NCI-H2107 treated with DMSO at 0.1 percent for 48 hours (cell line): ENCODE measurements around the gene TMEM252.

Source experiments
- DNase-seq: peaks from one replicate; lab custom pipeline; 2025; ENCODE audit not compliant: unreplicated experiment; lab: John Stamatoyannopoulos, UW

TMEM252 gene

DNA sequence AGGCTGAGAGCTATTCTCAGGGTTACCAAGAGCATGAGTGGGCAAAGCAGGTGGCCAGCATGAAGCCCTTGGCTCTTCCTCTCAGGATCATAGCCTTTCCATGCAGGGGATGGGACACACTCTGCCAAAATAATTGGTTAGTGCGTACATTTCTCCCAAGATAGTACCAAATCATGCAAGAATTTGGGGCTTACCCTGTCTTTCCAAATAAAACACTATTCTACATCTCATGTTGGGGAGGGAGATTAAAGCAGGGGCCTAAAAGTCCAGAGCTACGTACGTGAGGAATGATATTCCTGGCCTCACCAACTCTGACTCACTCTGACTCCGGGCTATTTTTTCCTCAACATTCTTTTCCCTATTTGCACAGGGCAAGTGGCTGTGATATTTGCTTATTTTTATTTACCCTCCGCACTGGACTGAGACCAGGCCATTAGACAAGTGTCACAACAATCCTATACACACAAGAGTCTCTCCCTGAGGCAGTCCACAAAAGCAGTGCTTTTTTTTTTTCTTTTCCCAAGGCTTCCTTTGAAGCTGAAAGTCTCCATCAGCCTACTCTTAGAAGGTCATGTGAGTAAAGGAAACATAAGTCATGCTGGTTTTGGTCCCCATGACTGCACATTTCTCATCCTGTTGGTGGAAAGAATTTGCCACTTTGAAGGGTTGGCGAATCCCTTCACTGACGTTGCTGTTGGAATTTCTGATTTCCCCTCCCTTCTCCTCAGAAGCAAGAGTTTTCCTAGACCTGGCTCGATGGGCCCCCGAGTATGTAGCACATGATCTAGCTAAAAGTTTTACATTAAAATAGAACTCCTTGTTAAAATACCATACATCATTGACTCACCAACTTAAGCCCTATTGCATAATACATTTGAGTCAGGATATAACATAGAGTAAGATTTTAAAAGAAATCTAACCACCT, 40.0 kb downstream of the TMEM252 start:
- no peak for DNase-seq

DNA sequence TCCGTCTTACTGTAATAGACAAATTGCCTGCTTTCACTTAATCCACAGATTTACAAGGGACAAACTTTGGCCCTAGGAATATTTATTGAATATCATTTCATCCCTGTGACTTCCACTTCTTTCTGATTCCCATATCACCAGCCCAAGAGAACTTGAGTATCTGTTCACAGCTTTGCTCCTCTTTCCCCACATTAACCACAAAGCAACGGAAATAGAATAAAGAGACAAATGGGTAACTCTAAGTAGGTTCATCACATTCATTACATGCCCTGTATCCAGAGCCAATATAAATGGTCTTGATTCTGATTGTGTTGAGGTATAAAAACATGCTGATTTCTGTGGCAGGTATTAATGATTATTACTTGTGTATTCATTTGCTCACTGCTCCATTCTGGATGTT, 41.9 kb downstream of the TMEM252 start:
- no peak for DNase-seq

DNA sequence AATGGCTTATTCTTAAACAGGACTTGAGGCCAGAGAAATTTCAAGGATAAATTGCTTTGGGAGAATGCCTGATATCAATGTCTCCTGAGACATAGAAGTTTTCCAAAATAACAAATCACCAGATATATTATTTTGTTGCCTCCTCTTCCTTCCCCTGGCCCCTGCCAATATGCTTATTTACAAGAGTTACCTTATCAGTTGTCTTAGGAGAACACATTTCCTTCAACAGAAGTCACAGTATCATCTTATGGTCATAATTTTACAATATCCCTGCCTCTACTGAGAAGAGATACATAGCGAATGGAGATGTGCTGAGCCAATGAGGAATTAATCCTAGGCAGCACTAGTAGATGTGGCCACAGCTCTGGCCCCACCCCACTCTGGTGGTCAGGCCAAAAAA, 43.1 kb downstream of the TMEM252 start:
- DNase-seq = no peak

GRCh38 chr9:68496356-68496755, 44.3 kb downstream of the TMEM252 start:
- no peak for DNase-seq

DNA sequence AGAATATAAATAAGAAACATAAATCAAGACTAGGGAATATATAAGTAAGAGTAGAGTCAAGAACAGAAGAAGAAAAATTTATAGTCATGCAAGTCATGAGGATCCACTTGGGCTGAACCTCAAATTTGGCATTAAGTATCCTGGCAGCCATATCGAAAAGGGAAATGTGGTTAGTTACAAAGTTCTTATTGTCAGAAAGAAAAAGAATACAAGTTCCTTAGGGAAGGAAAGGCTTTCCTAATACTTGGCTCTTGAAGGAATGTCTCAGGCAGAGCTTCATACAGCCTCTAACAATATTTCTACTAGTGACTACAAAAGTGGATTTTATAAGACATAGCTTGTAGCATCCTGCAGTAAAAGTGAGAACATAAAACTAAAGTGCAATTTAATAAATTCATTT, 45.4 kb downstream of the TMEM252 start:
- DNase-seq = no peak

- DNase-seq = no peak
Observed at GRCh38 chr9:68493958-68494577, 46.6 kb downstream of the TMEM252 start.

- no peak for DNase-seq
Observed at GRCh38 chr9:68493541-68493940, 47.1 kb downstream of the TMEM252 start.

DNA sequence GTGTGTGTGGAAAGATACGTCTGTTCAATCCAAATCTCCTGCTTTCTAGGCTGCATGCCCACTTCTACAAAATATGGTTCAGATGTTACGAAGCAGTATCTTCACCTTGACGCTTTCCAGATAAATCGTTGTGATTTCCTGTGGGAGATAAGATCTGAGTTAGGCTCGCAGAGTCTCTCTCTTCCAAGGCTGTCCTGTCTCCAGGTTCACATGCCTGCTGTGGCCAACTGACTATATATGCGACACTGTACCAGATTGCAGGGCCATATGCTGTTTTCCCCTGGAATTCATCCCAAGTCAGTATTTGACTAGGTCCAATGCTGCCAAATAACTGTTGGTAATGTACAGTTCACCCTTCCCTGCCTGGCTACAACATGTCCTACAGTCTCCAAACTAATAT, 47.9 kb downstream of the TMEM252 start:
- no peak for DNase-seq

- no peak for DNase-seq
Observed at GRCh38 chr9:68489646-68490045, 51.0 kb downstream of the TMEM252 start.

- no peak for DNase-seq
Observed at GRCh38 chr9:68488126-68488525, 52.6 kb downstream of the TMEM252 start.
